ENCODE data around the gene ZSWIM3. TPM values are rescaled to one million over a fixed set of nuclear protein-coding genes. Genes with fewer than 3 reads are reported as not detected.

Gene ZSWIM3
- total and polyA plus RNA-seq, 2 of the 13 experiments (the other 11 are each of a cell fraction or from before 2014, with no cell fraction given) = 5.2 to 5.8 TPM

DNA sequence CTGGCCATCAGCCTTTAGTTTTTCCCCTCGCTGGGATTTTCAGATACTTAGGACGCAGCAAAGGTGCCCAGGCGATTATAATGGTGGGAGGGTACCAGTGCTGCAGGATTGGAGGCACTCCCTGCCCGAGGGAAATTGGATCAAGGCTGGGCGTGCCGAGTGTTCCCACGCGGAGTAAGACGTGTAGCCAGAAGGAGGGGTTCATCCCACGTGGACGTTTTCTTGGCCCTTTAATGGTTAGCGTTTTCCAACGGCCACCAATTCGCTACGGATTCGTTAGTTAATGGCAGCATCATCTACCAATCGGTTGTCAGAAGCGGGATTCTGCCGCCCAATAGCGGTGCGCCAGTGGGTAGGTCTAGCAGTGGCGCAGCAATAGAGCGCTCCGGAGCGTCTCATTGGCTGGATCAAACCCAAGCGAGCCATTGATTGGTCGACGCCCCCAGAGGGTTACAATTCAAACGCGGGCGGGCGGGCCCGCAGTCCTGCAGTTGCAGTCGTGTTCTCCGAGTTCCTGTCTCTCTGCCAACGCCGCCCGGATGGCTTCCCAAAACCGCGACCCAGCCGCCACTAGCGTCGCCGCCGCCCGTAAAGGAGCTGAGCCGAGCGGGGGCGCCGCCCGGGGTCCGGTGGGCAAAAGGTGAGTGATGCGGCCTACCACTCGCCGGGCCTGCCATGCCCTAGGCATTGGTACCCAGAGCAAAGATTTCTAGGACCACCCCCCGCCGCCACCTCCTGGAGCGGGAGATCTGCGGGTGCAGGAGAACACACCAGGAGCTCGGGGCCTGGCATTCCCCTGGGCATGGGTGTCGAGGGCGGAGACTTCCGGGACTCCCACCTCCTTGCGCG lies 45.0 kb upstream of the ZSWIM3 start, which contains the start of gene UBE2C (continued):
- TF ChIP-seq, protein P1, sequence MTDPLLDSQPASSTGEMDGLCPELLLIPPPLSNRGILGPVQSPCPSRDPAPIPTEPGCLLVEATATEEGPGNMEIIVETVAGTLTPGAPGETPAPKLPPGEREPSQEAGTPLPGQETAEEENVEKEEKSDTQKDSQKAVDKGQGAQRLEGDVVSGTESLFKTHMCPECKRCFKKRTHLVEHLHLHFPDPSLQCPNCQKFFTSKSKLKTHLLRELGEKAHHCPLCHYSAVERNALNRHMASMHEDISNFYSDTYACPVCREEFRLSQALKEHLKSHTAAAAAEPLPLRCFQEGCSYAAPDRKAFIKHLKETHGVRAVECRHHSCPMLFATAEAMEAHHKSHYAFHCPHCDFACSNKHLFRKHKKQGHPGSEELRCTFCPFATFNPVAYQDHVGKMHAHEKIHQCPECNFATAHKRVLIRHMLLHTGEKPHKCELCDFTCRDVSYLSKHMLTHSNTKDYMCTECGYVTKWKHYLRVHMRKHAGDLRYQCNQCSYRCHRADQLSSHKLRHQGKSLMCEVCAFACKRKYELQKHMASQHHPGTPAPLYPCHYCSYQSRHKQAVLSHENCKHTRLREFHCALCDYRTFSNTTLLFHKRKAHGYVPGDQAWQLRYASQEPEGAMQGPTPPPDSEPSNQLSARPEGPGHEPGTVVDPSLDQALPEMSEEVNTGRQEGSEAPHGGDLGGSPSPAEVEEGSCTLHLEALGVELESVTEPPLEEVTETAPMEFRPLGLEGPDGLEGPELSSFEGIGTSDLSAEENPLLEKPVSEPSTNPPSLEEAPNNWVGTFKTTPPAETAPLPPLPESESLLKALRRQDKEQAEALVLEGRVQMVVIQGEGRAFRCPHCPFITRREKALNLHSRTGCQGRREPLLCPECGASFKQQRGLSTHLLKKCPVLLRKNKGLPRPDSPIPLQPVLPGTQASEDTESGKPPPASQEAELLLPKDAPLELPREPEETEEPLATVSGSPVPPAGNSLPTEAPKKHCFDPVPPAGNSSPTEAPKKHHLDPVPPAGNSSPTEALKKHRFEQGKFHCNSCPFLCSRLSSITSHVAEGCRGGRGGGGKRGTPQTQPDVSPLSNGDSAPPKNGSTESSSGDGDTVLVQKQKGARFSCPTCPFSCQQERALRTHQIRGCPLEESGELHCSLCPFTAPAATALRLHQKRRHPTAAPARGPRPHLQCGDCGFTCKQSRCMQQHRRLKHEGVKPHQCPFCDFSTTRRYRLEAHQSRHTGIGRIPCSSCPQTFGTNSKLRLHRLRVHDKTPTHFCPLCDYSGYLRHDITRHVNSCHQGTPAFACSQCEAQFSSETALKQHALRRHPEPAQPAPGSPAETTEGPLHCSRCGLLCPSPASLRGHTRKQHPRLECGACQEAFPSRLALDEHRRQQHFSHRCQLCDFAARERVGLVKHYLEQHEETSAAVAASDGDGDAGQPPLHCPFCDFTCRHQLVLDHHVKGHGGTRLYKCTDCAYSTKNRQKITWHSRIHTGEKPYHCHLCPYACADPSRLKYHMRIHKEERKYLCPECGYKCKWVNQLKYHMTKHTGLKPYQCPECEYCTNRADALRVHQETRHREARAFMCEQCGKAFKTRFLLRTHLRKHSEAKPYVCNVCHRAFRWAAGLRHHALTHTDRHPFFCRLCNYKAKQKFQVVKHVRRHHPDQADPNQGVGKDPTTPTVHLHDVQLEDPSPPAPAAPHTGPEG (CRISPR knock-in tag; IDR thresholded peaks at IDR 0.05) = peak; percentile 95
- TF ChIP-seq IRF9 (CRISPR knock-in tag; IDR thresholded peaks at IDR 0.05; ENCODE audit: borderline replicate concordance) (peak; percentile 89; the same call in 1 of the 2 replicates), KLF9 (CRISPR knock-in tag; IDR thresholded peaks at IDR 0.05; ENCODE audit: low read depth) (no peak), MED1 (CRISPR knock-in tag; IDR thresholded peaks at IDR 0.05) (no peak), CBFB (CRISPR knock-in tag; IDR thresholded peaks at IDR 0.05) (0 out of 2 replicates have a peak, but pooled peaks have one; percentile 22), ZNF549 (CRISPR knock-in tag; IDR thresholded peaks at IDR 0.05) (no peak), ATF4 (CRISPR knock-in tag; IDR thresholded peaks at IDR 0.05) (peak in 1 of 2 experiments; percentile 73; a peak in 2 of 4 replicates), POGZ (CRISPR knock-in tag; IDR thresholded peaks at IDR 0.05) (peak; percentile 99), ZNF713 (CRISPR knock-in tag; IDR thresholded peaks at IDR 0.05) (no peak), ONECUT2 (CRISPR knock-in tag; IDR thresholded peaks at IDR 0.05) (no peak), ZIK1 (CRISPR knock-in tag; IDR thresholded peaks at IDR 0.05; ENCODE audit: borderline replicate concordance, low read depth) (no peak), PCBP1 (IDR thresholded peaks at IDR 0.05; ENCODE audit: borderline replicate concordance, low read depth, low read length) (no peak), BORCS8-MEF2B (CRISPR knock-in tag; IDR thresholded peaks at IDR 0.05) (peak; percentile 96)
- TF ChIP-seq, protein P2, sequence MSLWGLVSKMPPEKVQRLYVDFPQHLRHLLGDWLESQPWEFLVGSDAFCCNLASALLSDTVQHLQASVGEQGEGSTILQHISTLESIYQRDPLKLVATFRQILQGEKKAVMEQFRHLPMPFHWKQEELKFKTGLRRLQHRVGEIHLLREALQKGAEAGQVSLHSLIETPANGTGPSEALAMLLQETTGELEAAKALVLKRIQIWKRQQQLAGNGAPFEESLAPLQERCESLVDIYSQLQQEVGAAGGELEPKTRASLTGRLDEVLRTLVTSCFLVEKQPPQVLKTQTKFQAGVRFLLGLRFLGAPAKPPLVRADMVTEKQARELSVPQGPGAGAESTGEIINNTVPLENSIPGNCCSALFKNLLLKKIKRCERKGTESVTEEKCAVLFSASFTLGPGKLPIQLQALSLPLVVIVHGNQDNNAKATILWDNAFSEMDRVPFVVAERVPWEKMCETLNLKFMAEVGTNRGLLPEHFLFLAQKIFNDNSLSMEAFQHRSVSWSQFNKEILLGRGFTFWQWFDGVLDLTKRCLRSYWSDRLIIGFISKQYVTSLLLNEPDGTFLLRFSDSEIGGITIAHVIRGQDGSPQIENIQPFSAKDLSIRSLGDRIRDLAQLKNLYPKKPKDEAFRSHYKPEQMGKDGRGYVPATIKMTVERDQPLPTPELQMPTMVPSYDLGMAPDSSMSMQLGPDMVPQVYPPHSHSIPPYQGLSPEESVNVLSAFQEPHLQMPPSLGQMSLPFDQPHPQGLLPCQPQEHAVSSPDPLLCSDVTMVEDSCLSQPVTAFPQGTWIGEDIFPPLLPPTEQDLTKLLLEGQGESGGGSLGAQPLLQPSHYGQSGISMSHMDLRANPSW (CRISPR knock-in tag; IDR thresholded peaks at IDR 0.05; ENCODE audit: borderline replicate concordance) = no peak
- TF ChIP-seq, protein P3, sequence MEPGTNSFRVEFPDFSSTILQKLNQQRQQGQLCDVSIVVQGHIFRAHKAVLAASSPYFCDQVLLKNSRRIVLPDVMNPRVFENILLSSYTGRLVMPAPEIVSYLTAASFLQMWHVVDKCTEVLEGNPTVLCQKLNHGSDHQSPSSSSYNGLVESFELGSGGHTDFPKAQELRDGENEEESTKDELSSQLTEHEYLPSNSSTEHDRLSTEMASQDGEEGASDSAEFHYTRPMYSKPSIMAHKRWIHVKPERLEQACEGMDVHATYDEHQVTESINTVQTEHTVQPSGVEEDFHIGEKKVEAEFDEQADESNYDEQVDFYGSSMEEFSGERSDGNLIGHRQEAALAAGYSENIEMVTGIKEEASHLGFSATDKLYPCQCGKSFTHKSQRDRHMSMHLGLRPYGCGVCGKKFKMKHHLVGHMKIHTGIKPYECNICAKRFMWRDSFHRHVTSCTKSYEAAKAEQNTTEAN (CRISPR knock-in tag; conservative IDR thresholded peaks at IDR 0.05) = no peak

Data from HepG2 (cell line).